HG03066 (cell line): Measurements from ENCODE around the gene CEACAM20.
"Not testable (repeated sequence)": the region's sequence is repeated elsewhere in the genome, so short reads cannot be mapped to it uniquely, and the experiment has no call there.

ENCODE experiments used
- ATAC-seq: cut with Tn5 transposase; IDR thresholded peaks from one replicate; pipeline ENCODE4 v1.9.1; 2021; ENCODE audit warnings: low read depth; ENCODE audit not compliant: unreplicated experiment

The CEACAM20 gene

GRCh38 chr19:44498988-44499387 lies 30.5 kb downstream of the CEACAM20 start:
- ATAC-seq = no peak

GRCh38 chr19:44496711-44497110 lies 32.8 kb downstream of the CEACAM20 start:
- ATAC-seq = no peak

DNA sequence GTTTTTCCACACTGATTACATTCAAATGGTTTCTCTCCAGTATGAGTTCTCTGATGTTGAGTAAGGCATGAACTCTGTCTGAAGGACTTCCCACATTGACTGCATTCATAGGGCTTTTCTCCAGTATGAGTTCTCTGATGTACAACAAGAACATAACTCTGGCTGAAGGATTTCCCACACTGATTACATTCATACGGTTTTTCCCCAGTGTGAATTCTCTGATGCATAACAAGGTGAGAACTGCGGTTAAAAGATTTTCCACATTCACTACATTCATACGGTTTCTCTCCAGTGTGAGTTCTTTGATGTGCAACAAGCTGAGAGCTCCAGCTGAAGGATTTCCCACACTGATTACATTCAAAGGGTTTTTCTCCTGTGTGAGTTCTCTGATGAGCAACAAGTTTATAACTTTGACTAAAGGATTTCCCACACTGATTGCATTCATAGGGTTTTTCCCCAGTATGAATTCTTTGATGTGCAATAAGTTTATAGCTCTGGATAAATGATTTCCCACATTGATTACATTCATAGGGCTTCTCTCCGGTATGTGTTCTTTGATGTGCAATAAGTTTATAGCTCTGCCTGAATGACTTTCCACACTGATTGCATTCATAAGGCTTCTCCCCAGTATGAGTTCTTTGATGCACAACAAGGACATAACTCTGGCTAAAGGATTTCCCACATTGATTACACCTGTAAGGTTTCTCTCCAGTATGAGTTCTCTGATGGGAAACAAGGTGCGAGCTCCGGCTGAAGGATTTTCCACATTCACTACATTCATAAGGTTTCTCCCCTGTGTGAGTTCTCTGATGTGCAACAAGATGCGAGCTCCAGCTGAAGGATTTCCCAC lies 52.7 kb downstream of the CEACAM20 start:
- ATAC-seq = no peak

GRCh38 chr19:44468730-44469129 lies 60.7 kb downstream of the CEACAM20 start:
- not testable (repeated sequence) for ATAC-seq

- not testable (repeated sequence) for ATAC-seq
These were observed 66.7 kb downstream of the CEACAM20 start for GRCh38 chr19:44462600-44463286.
